ENCODE results near the gene SLN.
"Not testable (repeated sequence)": the region's sequence is repeated elsewhere in the genome, so short reads cannot be mapped to it uniquely, and the experiment has no call there.

SLN gene

GRCh38 chr11:107711861-107712755 lies at the start of gene SLN:
TSS of gene SLN (minus strand) at chr11:107712056.
- TF ChIP-seq Cebpa-rat (IDR thresholded peaks at IDR 0.05) = no peak
- 0 out of 22 replicates have a peak, but pooled peaks cover 0 to 3% (median 0%) of the 10 kb centered on the region in 11 experiments for H3K9me3 ChIP-seq (replicated peaks in 1 of 11)
- H3K27ac ChIP-seq = no peak within 1 kb of the TSS
- H3K36me3 ChIP-seq = no peaks in the 10 kb centered on the region
- H3K4me3 ChIP-seq = no peak within 1 kb of the TSS
- no peak within 1 kb of the TSS for H3K4me2 ChIP-seq
- no peaks in the 10 kb centered on the region for H3K27me3 ChIP-seq
- H3K9ac ChIP-seq = no peak within 1 kb of the TSS
- no peaks in the 10 kb centered on the region for H4K20me1 ChIP-seq
- no peaks in the 10 kb centered on the region for H3K4me1 ChIP-seq

DNA sequence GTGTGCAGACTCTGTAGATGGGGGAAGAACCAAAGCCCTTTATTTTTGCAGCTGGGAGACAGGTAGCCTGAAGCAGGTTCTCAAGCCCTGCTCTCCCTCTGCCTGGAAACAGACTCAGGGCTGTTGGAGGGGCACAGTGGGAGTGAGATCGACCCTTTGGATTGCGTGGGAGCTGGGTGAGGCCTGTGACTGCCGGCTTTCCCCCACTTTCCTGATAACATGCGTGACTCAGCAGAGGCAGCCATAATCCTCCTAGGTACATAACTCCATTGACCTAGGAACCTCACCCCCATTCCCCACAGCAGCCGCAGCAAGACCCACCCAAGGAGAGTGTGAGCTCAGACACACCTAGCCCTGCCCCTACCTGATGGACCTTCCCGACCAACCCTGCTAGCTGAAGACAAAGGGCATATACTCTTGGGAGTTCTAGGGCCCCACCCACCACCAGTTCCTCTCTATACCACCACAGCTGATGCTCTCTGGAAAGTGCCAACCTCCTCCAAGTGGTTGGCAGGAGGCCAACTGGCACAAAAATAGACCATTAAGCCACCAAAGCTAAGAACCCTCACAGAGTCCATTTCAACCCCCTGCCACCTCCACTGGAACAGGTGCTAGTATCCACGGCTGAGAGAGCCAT lies 47.0 kb upstream of the SLN start:
- not testable (repeated sequence) for H3K36me3 ChIP-seq, H3K27me3 ChIP-seq, H3K4me3 ChIP-seq, H3K27ac ChIP-seq, H4K20me1 ChIP-seq, H3K9ac ChIP-seq
- peaks cover 9 to 19% (median 11%) of the 10 kb centered on the region in 11 experiments; a peak in 20 of 22 replicates for H3K9me3 ChIP-seq (replicated peaks in 1 of 11)
- H3K4me1 ChIP-seq = peaks cover 8 to 17% (median 13%) of the 10 kb centered on the region in 10 experiments; a peak in 17 of 20 replicates
- H3K4me2 ChIP-seq = peak overlapping the region; percentile 18 to 70 (median 52); a peak in 20 of 22 replicates

GRCh38 chr11:107757661-107758060 lies 45.8 kb upstream of the SLN start:
- H3K9ac ChIP-seq = no peak overlapping the region
- H3K27ac ChIP-seq = no peak overlapping the region
- H3K36me3 ChIP-seq = no peaks in the 10 kb centered on the region
- H4K20me1 ChIP-seq = no peaks in the 10 kb centered on the region
- H3K4me1 ChIP-seq = peaks cover 8 to 17% (median 13%) of the 10 kb centered on the region in 10 experiments; a peak in 17 of 20 replicates
- H3K9me3 ChIP-seq (replicated peaks in 1 of 11) = peaks cover 9 to 19% (median 11%) of the 10 kb centered on the region in 11 experiments; a peak in 20 of 22 replicates
- no peak for TF ChIP-seq Cebpa-rat (IDR thresholded peaks at IDR 0.05)
- H3K27me3 ChIP-seq = no peaks in the 10 kb centered on the region
- H3K4me3 ChIP-seq = no peak overlapping the region
- H3K4me2 ChIP-seq = peak overlapping the region in 2 of 11 experiments; percentile 53 to 54; a peak in 1 of 22 replicates

GRCh38 chr11:107756553-107756952 lies 44.7 kb upstream of the SLN start:
- Histone ChIP-seq H3K4me1 (peaks cover 8 to 17% (median 13%) of the 10 kb centered on the region in 10 experiments; a peak in 17 of 20 replicates), H3K9ac (no peak overlapping the region), H3K9me3 (replicated peaks in 1 of 11) (peaks cover 9 to 19% (median 11%) of the 10 kb centered on the region in 11 experiments; a peak in 20 of 22 replicates), H3K27ac (no peak overlapping the region), H3K36me3 (no peaks in the 10 kb centered on the region), H3K4me3 (no peak overlapping the region), H3K4me2 (no peak overlapping the region), H3K27me3 (no peaks in the 10 kb centered on the region), H4K20me1 (no peaks in the 10 kb centered on the region)
- no peak for TF ChIP-seq Cebpa-rat (IDR thresholded peaks at IDR 0.05)

- TF ChIP-seq Cebpa-rat (IDR thresholded peaks at IDR 0.05) = no peak
- Histone ChIP-seq H3K4me2 (no peak overlapping the region), H3K36me3 (no peaks in the 10 kb centered on the region), H3K9ac (no peak overlapping the region), H3K27me3 (no peaks in the 10 kb centered on the region), H4K20me1 (no peaks in the 10 kb centered on the region), H3K9me3 (replicated peaks in 1 of 11) (peaks cover 0 to 8% (median 0%) of the 10 kb centered on the region in 11 experiments; a peak in 1 of 22 replicates), H3K4me3 (no peak overlapping the region), H3K27ac (no peak overlapping the region), H3K4me1 (peaks cover 0 to 5% (median under 1%) of the 10 kb centered on the region in 10 experiments; a peak in 7 of 20 replicates)
Observed at GRCh38 chr11:107752949-107753822, 41.3 kb upstream of the SLN start.

- TF ChIP-seq Cebpa-rat (IDR thresholded peaks at IDR 0.05) = no peak
- no peak overlapping the region for H3K9ac ChIP-seq
- no peak overlapping the region for H3K4me2 ChIP-seq
- no peaks in the 10 kb centered on the region for H3K27me3 ChIP-seq
- no peaks in the 10 kb centered on the region for H3K4me1 ChIP-seq
- 0 out of 22 replicates have a peak, but pooled peaks cover 0 to 4% (median 0%) of the 10 kb centered on the region in 11 experiments for H3K9me3 ChIP-seq (replicated peaks in 1 of 11)
- no peaks in the 10 kb centered on the region for H4K20me1 ChIP-seq
- no peak overlapping the region for H3K4me3 ChIP-seq
- no peaks in the 10 kb centered on the region for H3K36me3 ChIP-seq
- no peak overlapping the region for H3K27ac ChIP-seq
Observed at GRCh38 chr11:107752508-107752907, 40.7 kb upstream of the SLN start.

GRCh38 chr11:107751082-107751481 lies 39.2 kb upstream of the SLN start:
- Histone ChIP-seq H3K36me3 (no peaks in the 10 kb centered on the region), H3K4me3 (no peak overlapping the region), H4K20me1 (no peaks in the 10 kb centered on the region), H3K27me3 (no peaks in the 10 kb centered on the region), H3K4me2 (no peak overlapping the region), H3K4me1 (no peaks in the 10 kb centered on the region), H3K9me3 (replicated peaks in 1 of 11) (no peaks in the 10 kb centered on the region), H3K9ac (no peak overlapping the region), H3K27ac (no peak overlapping the region)
- TF ChIP-seq Cebpa-rat (IDR thresholded peaks at IDR 0.05) = no peak

DNA sequence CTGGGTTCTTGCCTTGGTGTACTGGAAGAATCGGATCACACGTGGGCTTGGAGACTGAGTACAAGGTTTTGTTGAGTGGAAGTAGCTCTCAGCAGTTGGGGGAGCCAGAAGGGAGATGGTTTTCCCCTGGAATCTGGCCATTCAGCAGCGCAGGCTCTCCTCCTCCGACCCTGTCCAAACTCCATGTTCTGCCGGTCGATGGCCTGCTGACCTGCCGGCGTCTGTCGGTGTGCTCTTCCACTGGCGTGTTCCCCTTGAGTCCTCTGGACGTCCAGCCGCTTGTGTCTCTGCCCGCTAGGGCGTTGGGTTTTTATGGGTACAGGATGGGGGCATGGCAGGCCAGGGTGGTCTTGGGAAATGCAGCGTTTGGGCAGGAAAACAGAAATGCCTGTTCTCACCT lies 38.5 kb upstream of the SLN start:
- Histone ChIP-seq H3K36me3 (no peaks in the 10 kb centered on the region), H4K20me1 (no peaks in the 10 kb centered on the region)

GRCh38 chr11:107747622-107748021 lies 35.8 kb upstream of the SLN start:
- H3K4me2 ChIP-seq = no peak overlapping the region
- H3K36me3 ChIP-seq = no peaks in the 10 kb centered on the region
- H3K27ac ChIP-seq = no peak overlapping the region

More for the DNA sequence above, 38.5 kb upstream of the SLN start:
- Histone ChIP-seq H3K4me1 (no peaks in the 10 kb centered on the region), H3K27ac (no peak overlapping the region), H3K9ac (no peak overlapping the region), H3K9me3 (replicated peaks in 1 of 11) (no peaks in the 10 kb centered on the region), H3K27me3 (no peaks in the 10 kb centered on the region), H3K4me3 (no peak overlapping the region), H3K4me2 (no peak overlapping the region)
- no peak for TF ChIP-seq Cebpa-rat (IDR thresholded peaks at IDR 0.05)

More at GRCh38 chr11:107747622-107748021, 35.8 kb upstream of the SLN start:
- Histone ChIP-seq H3K9ac (no peak overlapping the region), H3K4me1 (no peaks in the 10 kb centered on the region), H4K20me1 (no peaks in the 10 kb centered on the region), H3K9me3 (replicated peaks in 1 of 11) (no peaks in the 10 kb centered on the region), H3K27me3 (no peaks in the 10 kb centered on the region), H3K4me3 (no peak overlapping the region)
- TF ChIP-seq Cebpa-rat (IDR thresholded peaks at IDR 0.05) = no peak
